SK-N-MC (cell line): ENCODE data around the gene JSRP1.

Experiments used
- EZH2 ChIP-seq: fragments of 200-600 bp; sonication (generic); IDR thresholded peaks from one replicate; pipeline ENCODE4 v1.6.1; 2017; ENCODE audit warnings: antibody characterized with exemption
- FOXP2 ChIP-seq: optimal IDR thresholded peaks from 2 replicates; pipeline ENCODE3; 2011; ENCODE audit warnings: mild to moderate bottlenecking, moderate library complexity; ENCODE audit not compliant: insufficient read depth; ENCODE audit errors: extremely low read length, control extremely low read depth
- POLR2AphosphoS5 ChIP-seq: IDR thresholded peaks from 2 replicates; pipeline ENCODE4 v1.6.1; 2012; ENCODE audit warnings: mild to moderate bottlenecking, low read depth, low read length, borderline replicate concordance

DNA sequence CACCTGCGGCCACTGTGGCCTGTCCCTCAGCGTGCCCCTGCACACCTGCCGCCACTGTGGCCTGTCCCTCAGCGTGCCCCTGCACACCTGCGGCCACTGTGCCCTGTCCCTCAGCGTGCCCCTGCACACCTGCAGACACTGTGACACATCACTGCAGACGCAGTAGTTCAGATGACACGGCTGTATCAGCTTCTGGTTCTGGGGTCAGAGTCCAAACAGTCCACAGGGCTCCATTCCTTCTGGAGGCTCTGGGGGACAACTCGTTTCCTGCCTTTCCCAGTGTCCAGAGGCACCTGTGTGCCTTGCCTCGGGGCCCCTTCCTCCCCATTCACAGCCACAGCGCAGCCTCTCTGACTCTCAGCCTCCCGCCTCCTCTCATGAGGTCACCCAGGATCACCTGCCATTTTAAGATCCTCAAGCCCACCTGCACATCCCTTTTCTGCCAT is 14.1 kb downstream of the JSRP1 start:
- no peak for TF ChIP-seq EZH2
- no peak for TF ChIP-seq POLR2AphosphoS5
- no peak for TF ChIP-seq FOXP2
